Stimulated activated effector memory CD8-positive, alpha-beta T cell treated with anti-CD3 and anti-CD28 coated beads, Interleukin-12 subunit alpha, Interleukin-12 subunit beta, amount 100 ng/mL, for 72 hours (primary cell): ENCODE data around the gene C5AR1.
A peak's percentile ranks its signal among the peaks of the same experiment; 100 is the strongest.
"Not testable (repeated sequence)": the region's sequence is repeated elsewhere in the genome, so short reads cannot be mapped to it uniquely, and the experiment has no call there.

Experiments used
- ATAC-seq: fragments of 150-1000 bp; cut with Tn5 transposase; 2 replicates; pipeline ENCODE4 v1.10.0; 2021
- DNase-seq, 2 donors: peaks; one replicate each; pipeline ENCODE4 v3.0.0; 2021 to 2022; ENCODE audit warnings: low spot score in 2 of 2
- H3K27ac Mint-ChIP-seq: one replicate; pipeline ENCODE4 v1.8.0; 2022; ENCODE audit warnings: mild to moderate bottlenecking, mixed read lengths
- H3K36me3 Mint-ChIP-seq: one replicate; pipeline ENCODE4 v1.8.0; 2022; ENCODE audit warnings: mild to moderate bottlenecking, mixed read lengths
- H3K4me1 Mint-ChIP-seq: one replicate; pipeline ENCODE4 v1.8.0; 2022; ENCODE audit warnings: mixed read lengths
- H3K4me3 Mint-ChIP-seq: one replicate; pipeline ENCODE4 v1.8.0; 2022; ENCODE audit warnings: mild to moderate bottlenecking, mixed read lengths
- H3K9me3 Mint-ChIP-seq: one replicate; pipeline ENCODE4 v1.8.0; 2022; ENCODE audit warnings: mixed read lengths

C5AR1 gene

GRCh38 chr19:47312366-47313006 lies 2.8 kb downstream of the C5AR1 start:
- H3K9me3 Mint-ChIP-seq: no peaks in the 10 kb centered on the region
- no peak for DNase-seq
- peaks cover 5% of the 10 kb centered on the region for H3K4me1 Mint-ChIP-seq
- no peak for ATAC-seq
- no peak overlapping the region for H3K4me3 Mint-ChIP-seq
- H3K36me3 Mint-ChIP-seq: no peaks in the 10 kb centered on the region
- no peak overlapping the region for H3K27ac Mint-ChIP-seq

GRCh38 chr19:47313754-47314295 lies 4.2 kb downstream of the C5AR1 start:
- peaks cover 5% of the 10 kb centered on the region for H3K4me1 Mint-ChIP-seq
- no peak for ATAC-seq
- H3K27ac Mint-ChIP-seq: no peak overlapping the region

GRCh38 chr19:47315125-47315821 lies 5.6 kb downstream of the C5AR1 start:
- Mint-ChIP-seq H3K4me3 (no peak overlapping the region), H3K4me1 (peaks cover 5% of the 10 kb centered on the region), H3K27ac (no peak overlapping the region), H3K9me3 (no peaks in the 10 kb centered on the region), H3K36me3 (no peaks in the 10 kb centered on the region)
- ATAC-seq (peak; percentile 90), DNase-seq (no peak)

More at GRCh38 chr19:47313754-47314295, 4.2 kb downstream of the C5AR1 start:
- no peaks in the 10 kb centered on the region for H3K9me3 Mint-ChIP-seq
- H3K4me3 Mint-ChIP-seq: no peak overlapping the region
- no peak for DNase-seq
- no peaks in the 10 kb centered on the region for H3K36me3 Mint-ChIP-seq

- no peak overlapping the region for H3K27ac Mint-ChIP-seq
- H3K9me3 Mint-ChIP-seq: no peaks in the 10 kb centered on the region
- H3K4me3 Mint-ChIP-seq: no peak overlapping the region
- no peaks in the 10 kb centered on the region for H3K36me3 Mint-ChIP-seq
- H3K4me1 Mint-ChIP-seq: peaks cover 5% of the 10 kb centered on the region
- ATAC-seq (no peak), DNase-seq (no peak)
Measured at GRCh38 chr19:47316513-47316912, 6.9 kb downstream of the C5AR1 start.

GRCh38 chr19:47319923-47320871 lies 10.5 kb downstream of the C5AR1 start:
- no peak for DNase-seq
- peaks cover 5% of the 10 kb centered on the region for H3K4me1 Mint-ChIP-seq
- no peak for ATAC-seq
- H3K36me3 Mint-ChIP-seq: no peaks in the 10 kb centered on the region
- H3K4me3 Mint-ChIP-seq: no peak overlapping the region
- H3K9me3 Mint-ChIP-seq: no peaks in the 10 kb centered on the region
- H3K27ac Mint-ChIP-seq: no peak overlapping the region

GRCh38 chr19:47321630-47322029 lies 12.0 kb downstream of the C5AR1 start:
- Mint-ChIP-seq H3K9me3 (no peaks in the 10 kb centered on the region), H3K4me3 (no peak overlapping the region), H3K36me3 (no peaks in the 10 kb centered on the region), H3K4me1 (no peaks in the 10 kb centered on the region), H3K27ac (no peak overlapping the region)
- ATAC-seq: no peak
- DNase-seq: no peak

- H3K4me3 Mint-ChIP-seq: no peak overlapping the region
- ATAC-seq: no peak
- no peaks in the 10 kb centered on the region for H3K9me3 Mint-ChIP-seq
- no peaks in the 10 kb centered on the region for H3K36me3 Mint-ChIP-seq
- DNase-seq: no peak
- H3K4me1 Mint-ChIP-seq: no peaks in the 10 kb centered on the region
- H3K27ac Mint-ChIP-seq: no peak overlapping the region
Measured at GRCh38 chr19:47322058-47322457, 12.4 kb downstream of the C5AR1 start.

GRCh38 chr19:47323409-47323808 lies 13.7 kb downstream of the C5AR1 start:
- Mint-ChIP-seq H3K27ac (no peak overlapping the region), H3K4me1 (no peaks in the 10 kb centered on the region), H3K4me3 (no peak overlapping the region), H3K36me3 (no peaks in the 10 kb centered on the region), H3K9me3 (no peaks in the 10 kb centered on the region)
- ATAC-seq: no peak
- DNase-seq: no peak

- Mint-ChIP-seq H3K27ac (no peak overlapping the region), H3K9me3 (no peaks in the 10 kb centered on the region), H3K4me1 (no peaks in the 10 kb centered on the region), H3K36me3 (no peaks in the 10 kb centered on the region), H3K4me3 (no peak overlapping the region)
- ATAC-seq (no peak), DNase-seq (no peak)
Measured at GRCh38 chr19:47323872-47324271, 14.2 kb downstream of the C5AR1 start.

GRCh38 chr19:47324502-47324901 lies 14.8 kb downstream of the C5AR1 start:
- Mint-ChIP-seq H3K4me3 (no peak overlapping the region), H3K9me3 (no peaks in the 10 kb centered on the region), H3K4me1 (no peaks in the 10 kb centered on the region), H3K27ac (no peak overlapping the region), H3K36me3 (no peaks in the 10 kb centered on the region)
- ATAC-seq (no peak), DNase-seq (no peak)

GRCh38 chr19:47330466-47330869 lies 20.8 kb downstream of the C5AR1 start:
- Mint-ChIP-seq H3K4me1 (no peaks in the 10 kb centered on the region), H3K9me3 (no peaks in the 10 kb centered on the region), H3K27ac (no peak overlapping the region), H3K4me3 (no peak overlapping the region), H3K36me3 (no peaks in the 10 kb centered on the region)
- no peak for DNase-seq
- ATAC-seq: no peak

GRCh38 chr19:47331490-47331889 lies 21.8 kb downstream of the C5AR1 start:
- no peak for DNase-seq
- H3K4me3 Mint-ChIP-seq: no peak overlapping the region
- no peaks in the 10 kb centered on the region for H3K9me3 Mint-ChIP-seq
- H3K36me3 Mint-ChIP-seq: no peaks in the 10 kb centered on the region
- ATAC-seq: no peak
- H3K4me1 Mint-ChIP-seq: peaks cover 5% of the 10 kb centered on the region
- H3K27ac Mint-ChIP-seq: no peak overlapping the region

GRCh38 chr19:47331931-47332547 lies 22.4 kb downstream of the C5AR1 start, which contains the start of gene C5AR2:
Gene C5AR2, plus strand, starts transcription at chr19:47332175. Its CDS starts 8,625 bp downstream, at chr19:47340800.
- H3K9me3 Mint-ChIP-seq: no peaks in the 10 kb centered on the region
- H3K4me3 Mint-ChIP-seq: no peak within 1 kb of the TSS
- H3K27ac Mint-ChIP-seq: no peak within 1 kb of the TSS
- no peaks in the 10 kb centered on the region for H3K36me3 Mint-ChIP-seq
- peaks cover 10% of the 10 kb centered on the region for H3K4me1 Mint-ChIP-seq
- DNase-seq (no peak), ATAC-seq (no peak)

GRCh38 chr19:47336765-47337718 lies 27.4 kb downstream of the C5AR1 start:
- DNase-seq, H3K36me3 Mint-ChIP-seq, H3K9me3 Mint-ChIP-seq: not testable (repeated sequence)
- peak; percentile 47 for ATAC-seq
- Mint-ChIP-seq H3K4me1 (peaks cover 13% of the 10 kb centered on the region), H3K4me3 (peak overlapping the region; percentile 22), H3K27ac (peak overlapping the region; percentile 90)
